ENCODE measurements around the gene C2CD4A.

C2CD4A gene

GRCh38 chr15:62060896-62061280 lies 5.9 kb upstream of the C2CD4A start:
- Histone ChIP-seq H3K4me1 (ENCODE audit: insufficient read depth, low read length) (peaks cover 6% of the 10 kb centered on the region; the same call in 1 of the 2 replicates), H3K27me3 (ENCODE audit: insufficient read depth, low read length) (peaks cover 63% of the 10 kb centered on the region), H3K9me3 (ENCODE audit: insufficient read depth, low read depth, low read length) (no peaks in the 10 kb centered on the region), H3K9ac (ENCODE audit: low read depth, low read length) (peak overlapping the region; percentile 61; the same call in 1 of the 2 replicates), H3K27ac (ENCODE audit: low read depth, low read length) (no peak overlapping the region), H3K4me3 (ENCODE audit: low read length) (peak overlapping the region; percentile 84), H3K36me3 (ENCODE audit: insufficient read depth, low read length) (no peaks in the 10 kb centered on the region)
- WGBS, result 50% methylated on average over 11 of the region's 12 CpGs

GRCh38 chr15:62063825-62064635 lies 2.7 kb upstream of the C2CD4A start:
- no peak overlapping the region for H3K27ac ChIP-seq (ENCODE audit: low read depth, low read length)
- H3K4me3 ChIP-seq (ENCODE audit: low read length), result no peak overlapping the region
- no peak overlapping the region for H3K9ac ChIP-seq (ENCODE audit: low read depth, low read length)
- peaks cover 91% of the 10 kb centered on the region for H3K27me3 ChIP-seq (ENCODE audit: insufficient read depth, low read length)
- no peaks in the 10 kb centered on the region for H3K36me3 ChIP-seq (ENCODE audit: insufficient read depth, low read length)
- WGBS, result 97% methylated on average over 6 of the region's 6 CpGs
- no peaks in the 10 kb centered on the region for H3K9me3 ChIP-seq (ENCODE audit: insufficient read depth, low read depth, low read length)
- peaks cover 17% of the 10 kb centered on the region for H3K4me1 ChIP-seq (ENCODE audit: insufficient read depth, low read length)

GRCh38 chr15:62067448-62068044 lies 769 bp downstream of the C2CD4A start:
- H3K36me3 ChIP-seq (ENCODE audit: insufficient read depth, low read length), result no peaks in the 10 kb centered on the region
- H3K27me3 ChIP-seq (ENCODE audit: insufficient read depth, low read length), result peaks cover 79% of the 10 kb centered on the region
- H3K27ac ChIP-seq (ENCODE audit: low read depth, low read length), result no peak overlapping the region
- peak overlapping the region; percentile 43 for H3K4me3 ChIP-seq (ENCODE audit: low read length)
- no peak overlapping the region for H3K9ac ChIP-seq (ENCODE audit: low read depth, low read length)
- 2% methylated on average over 62 of the region's 62 CpGs for WGBS
- no peaks in the 10 kb centered on the region for H3K9me3 ChIP-seq (ENCODE audit: insufficient read depth, low read depth, low read length)
- H3K4me1 ChIP-seq (ENCODE audit: insufficient read depth, low read length), result peaks cover 11% of the 10 kb centered on the region

- 1% methylated on average over 103 of the region's 103 CpGs for WGBS
- H3K36me3 ChIP-seq (ENCODE audit: insufficient read depth, low read length), result no peaks in the 10 kb centered on the region
- H3K4me1 ChIP-seq (ENCODE audit: insufficient read depth, low read length), result peaks cover 11% of the 10 kb centered on the region
- no peak overlapping the region for H3K9ac ChIP-seq (ENCODE audit: low read depth, low read length)
- peaks cover 72% of the 10 kb centered on the region for H3K27me3 ChIP-seq (ENCODE audit: insufficient read depth, low read length)
- no peak overlapping the region for H3K27ac ChIP-seq (ENCODE audit: low read depth, low read length)
- peak overlapping the region; percentile 51 for H3K4me3 ChIP-seq (ENCODE audit: low read length)
- H3K9me3 ChIP-seq (ENCODE audit: insufficient read depth, low read depth, low read length), result no peaks in the 10 kb centered on the region
Measured at GRCh38 chr15:62068071-62068809, 1.5 kb downstream of the C2CD4A start.

GRCh38 chr15:62068810-62069167 lies 2.0 kb downstream of the C2CD4A start:
- WGBS, result 78% methylated on average over 4 of the region's 4 CpGs
- H3K4me1 ChIP-seq (ENCODE audit: insufficient read depth, low read length), result peaks cover 11% of the 10 kb centered on the region
- H3K4me3 ChIP-seq (ENCODE audit: low read length), result peak overlapping the region; percentile 51
- H3K9ac ChIP-seq (ENCODE audit: low read depth, low read length), result no peak overlapping the region
- H3K27me3 ChIP-seq (ENCODE audit: insufficient read depth, low read length), result peaks cover 66% of the 10 kb centered on the region
- no peaks in the 10 kb centered on the region for H3K36me3 ChIP-seq (ENCODE audit: insufficient read depth, low read length)
- H3K27ac ChIP-seq (ENCODE audit: low read depth, low read length), result no peak overlapping the region
- H3K9me3 ChIP-seq (ENCODE audit: insufficient read depth, low read depth, low read length), result no peaks in the 10 kb centered on the region

GRCh38 chr15:62069551-62069950 lies 2.8 kb downstream of the C2CD4A start:
- Histone ChIP-seq H3K36me3 (ENCODE audit: insufficient read depth, low read length) (no peaks in the 10 kb centered on the region), H3K27me3 (ENCODE audit: insufficient read depth, low read length) (peaks cover 59% of the 10 kb centered on the region)
- 97% methylated on average over 3 of the region's 5 CpGs for WGBS

GRCh38 chr15:62071711-62072308 lies 5.0 kb downstream of the C2CD4A start:
- no peak overlapping the region for H3K4me3 ChIP-seq (ENCODE audit: low read length)
- peaks cover 36% of the 10 kb centered on the region for H3K27me3 ChIP-seq (ENCODE audit: insufficient read depth, low read length)
- no peaks in the 10 kb centered on the region for H3K36me3 ChIP-seq (ENCODE audit: insufficient read depth, low read length)
- no peak overlapping the region for H3K27ac ChIP-seq (ENCODE audit: low read depth, low read length)
- H3K9me3 ChIP-seq (ENCODE audit: insufficient read depth, low read depth, low read length), result no peaks in the 10 kb centered on the region
- H3K9ac ChIP-seq (ENCODE audit: low read depth, low read length), result no peak overlapping the region
- H3K4me1 ChIP-seq (ENCODE audit: insufficient read depth, low read length), result 0 out of 2 replicates have a peak, but pooled peaks cover 5% of the 10 kb centered on the region

More at GRCh38 chr15:62069551-62069950, 2.8 kb downstream of the C2CD4A start:
- H3K9ac ChIP-seq (ENCODE audit: low read depth, low read length), result no peak overlapping the region
- no peak overlapping the region for H3K4me3 ChIP-seq (ENCODE audit: low read length)
- no peaks in the 10 kb centered on the region for H3K9me3 ChIP-seq (ENCODE audit: insufficient read depth, low read depth, low read length)
- peaks cover 11% of the 10 kb centered on the region for H3K4me1 ChIP-seq (ENCODE audit: insufficient read depth, low read length)
- H3K27ac ChIP-seq (ENCODE audit: low read depth, low read length), result no peak overlapping the region

GRCh38 chr15:62075595-62076277 lies 9.0 kb downstream of the C2CD4A start:
- H3K36me3 ChIP-seq (ENCODE audit: insufficient read depth, low read length), result no peaks in the 10 kb centered on the region
- H3K4me3 ChIP-seq (ENCODE audit: low read length), result no peak overlapping the region
- H3K27ac ChIP-seq (ENCODE audit: low read depth, low read length), result no peak overlapping the region
- no peak overlapping the region for H3K9ac ChIP-seq (ENCODE audit: low read depth, low read length)
- H3K9me3 ChIP-seq (ENCODE audit: insufficient read depth, low read depth, low read length), result no peaks in the 10 kb centered on the region
- WGBS, result 93% methylated on average over 8 of the region's 9 CpGs
- no peaks in the 10 kb centered on the region for H3K4me1 ChIP-seq (ENCODE audit: insufficient read depth, low read length)
- no peaks in the 10 kb centered on the region for H3K27me3 ChIP-seq (ENCODE audit: insufficient read depth, low read length)

GRCh38 chr15:62079594-62079993 lies 12.8 kb downstream of the C2CD4A start:
- H3K4me3 ChIP-seq (ENCODE audit: low read length), result no peak overlapping the region
- H3K27me3 ChIP-seq (ENCODE audit: insufficient read depth, low read length), result no peaks in the 10 kb centered on the region
- H3K9me3 ChIP-seq (ENCODE audit: insufficient read depth, low read depth, low read length), result no peaks in the 10 kb centered on the region
- H3K36me3 ChIP-seq (ENCODE audit: insufficient read depth, low read length), result no peaks in the 10 kb centered on the region
- no peaks in the 10 kb centered on the region for H3K4me1 ChIP-seq (ENCODE audit: insufficient read depth, low read length)
- WGBS, result 98% methylated on average over 4 of the region's 4 CpGs
- H3K9ac ChIP-seq (ENCODE audit: low read depth, low read length), result no peak overlapping the region
- H3K27ac ChIP-seq (ENCODE audit: low read depth, low read length), result no peak overlapping the region

GRCh38 chr15:62083194-62084154 lies 16.7 kb downstream of the C2CD4A start:
- Histone ChIP-seq H3K9me3 (ENCODE audit: insufficient read depth, low read depth, low read length) (no peaks in the 10 kb centered on the region), H3K27me3 (ENCODE audit: insufficient read depth, low read length) (no peaks in the 10 kb centered on the region), H3K27ac (ENCODE audit: low read depth, low read length) (no peak overlapping the region), H3K4me3 (ENCODE audit: low read length) (no peak overlapping the region), H3K4me1 (ENCODE audit: insufficient read depth, low read length) (no peaks in the 10 kb centered on the region), H3K36me3 (ENCODE audit: insufficient read depth, low read length) (no peaks in the 10 kb centered on the region), H3K9ac (ENCODE audit: low read depth, low read length) (no peak overlapping the region)
- WGBS, result 92% methylated on average over 8 of the region's 9 CpGs

Measured in HUES64 (cell line).